Caco-2 (cell line): ENCODE measurements around the gene HS3ST4. TPM values are rescaled to one million over a fixed set of nuclear protein-coding genes. Genes with fewer than 3 reads are reported as not detected.

Experiments
- BruUV-seq: library from RNA; stranded (reverse); fragments of 400-500 nt; replicated peaks from 2 replicates; lab custom pipeline; 2021; lab: Mats Ljungman, UMichigan
- CTCF ChIA-PET: fragments of 300-600 bp; sonication (Branson Sonifier 250); formaldehyde crosslinking; loops from one replicate; lab custom pipeline; 2022; ENCODE audit warnings: antibody characterized with exemption; lab: Charles Lee
- POLR2A ChIA-PET: fragments of 300-600 bp; sonication (Branson Sonifier 250); formaldehyde crosslinking; loops from one replicate; lab custom pipeline; 2022; ENCODE audit warnings: antibody characterized with exemption; lab: Charles Lee
- DNase-seq, 2 experiments: peaks; one replicate each; pipeline versions ENCODE4 v3.0.0 to v3.0.0-alpha.2; 2020 to 2022
- H3K27me3 ChIP-seq: replicated peaks from 2 replicates; pipeline ENCODE4 v1.6.0; 2011; ENCODE audit warnings: low read length; ENCODE audit not compliant: control insufficient read depth, insufficient read depth
- H3K36me3 ChIP-seq: 2 replicates; pipeline ENCODE4 v1.5.1; 2011; ENCODE audit warnings: low read length; ENCODE audit not compliant: control insufficient read depth, insufficient read depth
- H3K4me1 ChIP-seq: fragments of 250-450 bp; sonication (Bioruptor Pico); 2 replicates; pipeline ENCODE4 v1.5.1; 2020; ENCODE audit warnings: mild to moderate bottlenecking
- H3K4me3 ChIP-seq: 2 replicates; pipeline ENCODE4 v1.5.1; 2011; ENCODE audit warnings: low read depth, mild to moderate bottlenecking, control low read depth, low read length
- H3K9me3 ChIP-seq: fragments of 250-450 bp; sonication (Bioruptor Pico); 2 replicates; pipeline ENCODE4 v1.5.1; 2020; ENCODE audit warnings: mild to moderate bottlenecking, moderate library complexity
- H3K27ac Mint-ChIP-seq: one replicate; pipeline ENCODE4 v1.8.0; 2022; ENCODE audit warnings: mixed read lengths; ENCODE audit not compliant: unreplicated experiment
- H3K27me3 Mint-ChIP-seq: one replicate; pipeline ENCODE4 v1.8.0; 2022; ENCODE audit warnings: mixed read lengths; ENCODE audit not compliant: insufficient read depth, unreplicated experiment
- H3K36me3 Mint-ChIP-seq: one replicate; pipeline ENCODE4 v1.8.0; 2022; ENCODE audit warnings: mild to moderate bottlenecking, mixed read lengths; ENCODE audit not compliant: insufficient read depth, unreplicated experiment
- H3K4me1 Mint-ChIP-seq: one replicate; pipeline ENCODE4 v1.8.0; 2022; ENCODE audit warnings: low read depth, mixed read lengths; ENCODE audit not compliant: unreplicated experiment
- H3K4me3 Mint-ChIP-seq: one replicate; pipeline ENCODE4 v1.8.0; 2022; ENCODE audit warnings: mild to moderate bottlenecking, moderate library complexity, mixed read lengths; ENCODE audit not compliant: unreplicated experiment
- H3K9me3 Mint-ChIP-seq: one replicate; pipeline ENCODE4 v1.8.0; 2022; ENCODE audit warnings: mixed read lengths; ENCODE audit not compliant: unreplicated experiment
- intact Hi-C: fragments of 100-400 bp; cut with micrococcal nuclease; formaldehyde crosslinking; loops from one replicate; pipeline ENCODE4 v1.10.0; 2022; ENCODE audit not compliant: unreplicated experiment
- total RNA-seq: library from RNA; stranded (reverse); gene quantifications from 2 replicates; pipeline ENCODE4 v1.2.3, GENCODE V29; 2022
- TF ChIP-seq, protein P1 (sequence below), 2 experiments: fragments of 200-600 bp in 1 of 2; IDR thresholded peaks; 1 replicate in 1 of 2; 2 replicates in 1 of 2; pipeline versions ENCODE4 v1.5.1 to v1.8.0; 2011 to 2022; ENCODE audit warnings: antibody characterized with exemption in 1 of 2, control low read depth in 1 of 2, inconsistent platforms in 1 of 2, low read depth in 1 of 2, low read length in 1 of 2, mild to moderate bottlenecking in 1 of 2, moderate library complexity in 1 of 2; ENCODE audit not compliant: insufficient read depth in 1 of 2, severe bottlenecking in 1 of 2, unreplicated experiment in 1 of 2

HS3ST4 gene
- total RNA-seq, 1 experiment from 2014 or later = 0.11 TPM

DNA sequence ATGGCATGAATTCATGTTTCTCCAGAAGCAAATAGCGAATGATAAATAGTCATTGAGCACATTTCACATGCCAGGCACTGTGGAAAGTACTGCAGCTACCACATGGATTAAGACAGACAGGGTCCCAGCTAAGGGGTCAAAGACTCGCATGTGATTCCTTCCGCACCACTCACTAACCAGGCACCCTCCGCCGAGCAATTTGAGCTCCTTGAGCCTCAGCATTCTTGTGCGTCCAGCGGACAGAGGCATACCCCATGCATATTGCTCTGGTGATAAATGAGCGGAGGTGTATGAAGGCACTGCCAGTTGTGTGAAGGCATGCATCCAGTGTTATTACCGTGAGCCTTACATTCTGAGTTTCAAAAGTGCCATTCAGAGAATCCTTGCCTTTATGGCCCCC is 358.7 kb downstream of the HS3ST4 start:
- Histone ChIP-seq H3K4me1 (no peaks in the 10 kb centered on the region), H3K4me3 (no peak overlapping the region), H3K36me3 (no peaks in the 10 kb centered on the region), H3K27me3 (no peaks in the 10 kb centered on the region), H3K9me3 (no peaks in the 10 kb centered on the region)
- ChIA-PET CTCF (no interaction called here), POLR2A (no interaction called here)
- DNase-seq = no peak
- peaks cover 8% of the 10 kb centered on the region for H3K9me3 Mint-ChIP-seq
- H3K27ac Mint-ChIP-seq = no peak overlapping the region
- no peaks in the 10 kb centered on the region for H3K36me3 Mint-ChIP-seq
- intact Hi-C loops = no loop called here
- H3K4me1 Mint-ChIP-seq = no peaks in the 10 kb centered on the region
- BruUV-seq = no TSS peak
- H3K4me3 Mint-ChIP-seq = no peak overlapping the region
- H3K27me3 Mint-ChIP-seq = peaks cover 6% of the 10 kb centered on the region
- TF ChIP-seq, protein P1, sequence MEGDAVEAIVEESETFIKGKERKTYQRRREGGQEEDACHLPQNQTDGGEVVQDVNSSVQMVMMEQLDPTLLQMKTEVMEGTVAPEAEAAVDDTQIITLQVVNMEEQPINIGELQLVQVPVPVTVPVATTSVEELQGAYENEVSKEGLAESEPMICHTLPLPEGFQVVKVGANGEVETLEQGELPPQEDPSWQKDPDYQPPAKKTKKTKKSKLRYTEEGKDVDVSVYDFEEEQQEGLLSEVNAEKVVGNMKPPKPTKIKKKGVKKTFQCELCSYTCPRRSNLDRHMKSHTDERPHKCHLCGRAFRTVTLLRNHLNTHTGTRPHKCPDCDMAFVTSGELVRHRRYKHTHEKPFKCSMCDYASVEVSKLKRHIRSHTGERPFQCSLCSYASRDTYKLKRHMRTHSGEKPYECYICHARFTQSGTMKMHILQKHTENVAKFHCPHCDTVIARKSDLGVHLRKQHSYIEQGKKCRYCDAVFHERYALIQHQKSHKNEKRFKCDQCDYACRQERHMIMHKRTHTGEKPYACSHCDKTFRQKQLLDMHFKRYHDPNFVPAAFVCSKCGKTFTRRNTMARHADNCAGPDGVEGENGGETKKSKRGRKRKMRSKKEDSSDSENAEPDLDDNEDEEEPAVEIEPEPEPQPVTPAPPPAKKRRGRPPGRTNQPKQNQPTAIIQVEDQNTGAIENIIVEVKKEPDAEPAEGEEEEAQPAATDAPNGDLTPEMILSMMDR (IDR thresholded peaks at IDR 0.05; ENCODE audit: insufficient read depth in 1 of 2, low read depth in 1 of 2, low read length in 1 of 2, severe bottlenecking in 1 of 2, unreplicated experiment in 1 of 2) = no peak

DNA sequence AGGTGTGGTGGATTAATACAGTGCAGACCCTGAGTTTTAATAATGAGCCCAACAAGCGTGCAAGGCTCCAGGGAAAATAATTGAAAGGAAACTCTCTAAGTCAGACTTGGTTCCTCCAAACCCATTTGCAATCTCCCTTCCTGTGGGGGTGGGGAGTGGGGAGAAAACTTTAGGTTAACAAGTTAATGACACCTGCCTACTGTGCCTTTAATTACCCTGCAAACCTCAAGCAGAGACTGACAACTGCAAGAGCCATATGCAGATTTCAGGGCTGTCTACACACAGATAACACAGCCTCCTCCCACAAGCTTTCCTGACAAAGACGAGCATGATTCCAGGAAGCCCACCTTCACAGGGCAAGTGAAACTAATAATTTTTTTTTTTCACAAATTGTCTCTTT is 359.3 kb downstream of the HS3ST4 start:
- Histone ChIP-seq H3K9me3 (no peaks in the 10 kb centered on the region), H3K36me3 (no peaks in the 10 kb centered on the region), H3K27me3 (no peaks in the 10 kb centered on the region), H3K4me1 (no peaks in the 10 kb centered on the region), H3K4me3 (no peak overlapping the region)
- intact Hi-C loops = no loop called here
- Mint-ChIP-seq H3K36me3 (no peaks in the 10 kb centered on the region), H3K27me3 (peaks cover 2% of the 10 kb centered on the region), H3K9me3 (peaks cover 8% of the 10 kb centered on the region), H3K4me3 (no peak overlapping the region), H3K4me1 (no peaks in the 10 kb centered on the region), H3K27ac (no peak overlapping the region)
- ChIA-PET CTCF (no interaction called here), POLR2A (no interaction called here)
- TF ChIP-seq, protein P1 (IDR thresholded peaks at IDR 0.05; ENCODE audit: insufficient read depth in 1 of 2, low read depth in 1 of 2, low read length in 1 of 2, severe bottlenecking in 1 of 2, unreplicated experiment in 1 of 2) = no peak
- no TSS peak for BruUV-seq
- DNase-seq = no peak

DNA sequence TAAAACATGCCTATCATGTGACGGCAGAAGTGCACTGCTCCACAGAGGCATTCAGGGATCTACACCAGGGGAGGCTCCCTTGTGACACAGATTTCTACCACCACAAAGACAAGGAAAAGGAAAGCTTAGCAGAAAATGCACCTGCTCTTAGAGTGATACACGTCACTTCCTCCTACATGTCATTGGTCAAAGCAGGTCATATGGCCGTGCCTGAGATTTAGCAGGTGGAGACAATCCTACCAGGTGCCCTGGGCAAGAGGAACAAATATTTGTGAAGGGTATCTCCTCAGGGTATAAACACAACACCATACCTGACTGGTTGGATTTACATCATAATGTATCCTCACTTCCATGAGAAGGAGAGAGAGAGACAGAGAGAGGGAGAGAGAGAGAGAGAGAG is 362.1 kb downstream of the HS3ST4 start:
- peaks cover 8% of the 10 kb centered on the region for H3K9me3 Mint-ChIP-seq
- H3K4me3 Mint-ChIP-seq = no peak overlapping the region
- Histone ChIP-seq H3K4me1 (no peaks in the 10 kb centered on the region), H3K27me3 (no peaks in the 10 kb centered on the region), H3K4me3 (no peak overlapping the region), H3K9me3 (no peaks in the 10 kb centered on the region), H3K36me3 (no peaks in the 10 kb centered on the region)
- no peaks in the 10 kb centered on the region for H3K4me1 Mint-ChIP-seq
- intact Hi-C loops = no loop called here
- H3K36me3 Mint-ChIP-seq = no peaks in the 10 kb centered on the region
- BruUV-seq = no TSS peak
- POLR2A ChIA-PET = no interaction called here
- H3K27ac Mint-ChIP-seq = no peak overlapping the region
- DNase-seq = no peak
- H3K27me3 Mint-ChIP-seq = no peaks in the 10 kb centered on the region
- TF ChIP-seq, protein P1 (IDR thresholded peaks at IDR 0.05; ENCODE audit: insufficient read depth in 1 of 2, low read depth in 1 of 2, low read length in 1 of 2, severe bottlenecking in 1 of 2, unreplicated experiment in 1 of 2) = no peak
- CTCF ChIA-PET = no interaction called here
